HG03469 (cell line): ENCODE data around the gene TRIM22.
"Not testable (repeated sequence)": the region's sequence is repeated elsewhere in the genome, so short reads cannot be mapped to it uniquely, and the experiment has no call there.

Experiments
- ATAC-seq: cut with Tn5 transposase; IDR thresholded peaks from one replicate; pipeline ENCODE4 v1.9.1; 2021; ENCODE audit warnings: mild to moderate bottlenecking, moderate library complexity, moderate number of reproducible peaks; ENCODE audit not compliant: unreplicated experiment

The TRIM22 gene

GRCh38 chr11:5690216-5690615 lies 626 bp downstream of the TRIM22 start:
- no peak for ATAC-seq

GRCh38 chr11:5690736-5691135 lies 1.1 kb downstream of the TRIM22 start:
- ATAC-seq = no peak

DNA sequence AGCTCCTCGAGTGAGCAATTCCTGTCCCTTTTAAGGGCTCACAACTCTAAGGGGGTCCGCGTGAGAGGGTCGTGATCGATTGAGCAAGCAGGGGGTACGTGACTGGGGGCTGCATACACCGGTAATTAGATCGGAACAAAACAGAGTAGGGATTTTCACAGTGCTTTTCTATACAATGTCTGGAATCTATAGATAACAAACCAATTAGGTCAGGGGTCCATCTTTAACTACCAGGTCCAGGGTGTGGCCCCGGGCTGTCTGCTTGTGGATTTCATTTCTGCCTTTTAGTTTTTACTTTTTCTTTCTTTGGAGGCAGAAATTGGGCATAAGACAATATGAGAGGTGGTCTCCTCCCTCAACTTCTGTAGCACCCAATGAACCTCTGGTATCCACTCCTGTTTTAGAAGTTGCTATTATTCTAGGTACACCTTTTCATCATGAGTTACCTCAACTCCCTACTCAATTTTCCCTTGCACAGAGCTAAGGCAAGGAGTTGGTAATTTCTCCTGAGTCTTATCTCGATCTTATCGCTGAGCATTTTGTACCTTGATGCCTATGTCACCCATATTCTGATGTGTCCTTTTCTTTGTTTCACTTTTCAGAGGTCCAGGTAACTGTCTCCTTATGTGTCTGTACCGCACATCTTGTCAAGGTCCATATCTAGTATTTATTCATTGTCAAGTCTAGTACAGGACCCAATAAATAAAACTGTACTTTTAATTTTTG lies 1.8 kb downstream of the TRIM22 start:
- not testable (repeated sequence) for ATAC-seq

DNA sequence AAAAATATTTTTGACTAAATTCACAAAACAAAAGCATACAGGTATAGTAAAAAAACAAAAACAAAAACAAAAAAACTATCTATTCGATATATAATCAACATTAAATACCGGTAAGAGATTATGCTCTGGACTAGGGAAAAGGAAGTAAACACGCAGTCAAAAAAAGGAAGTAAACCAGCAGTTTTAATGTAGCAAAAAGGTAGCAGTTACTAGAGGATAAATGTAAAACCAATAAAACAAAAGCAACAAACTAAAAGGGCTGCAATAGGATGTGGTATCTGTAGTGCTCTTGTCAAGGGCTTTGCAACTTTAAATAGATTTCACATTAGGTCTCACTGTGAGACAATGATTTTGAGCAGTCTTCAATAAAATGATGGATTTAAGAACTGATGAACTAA lies 2.4 kb downstream of the TRIM22 start:
- no peak for ATAC-seq

- ATAC-seq = no peak
These were observed 5.1 kb downstream of the TRIM22 start for GRCh38 chr11:5694642-5695041.

DNA sequence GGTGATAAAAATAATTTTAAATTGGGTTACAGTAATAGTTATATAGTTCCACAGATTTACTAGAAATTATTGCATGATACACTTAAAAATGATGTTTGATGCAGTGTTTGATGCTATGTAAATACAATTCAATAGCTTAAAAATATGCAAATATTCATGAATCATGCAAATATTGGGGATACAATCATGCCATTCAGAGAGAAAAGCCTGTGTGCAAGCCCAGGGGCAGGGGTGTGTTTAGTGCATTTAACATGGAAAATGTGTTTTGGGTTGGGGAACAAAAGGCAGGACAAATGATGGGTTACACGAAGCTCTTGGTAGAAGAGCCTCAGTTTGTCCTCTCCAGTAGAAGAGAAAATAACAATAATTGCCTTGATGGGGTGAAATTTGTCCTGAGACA lies 6.0 kb downstream of the TRIM22 start:
- ATAC-seq = no peak

- no peak for ATAC-seq
These were observed 6.6 kb downstream of the TRIM22 start for GRCh38 chr11:5696210-5696609.

DNA sequence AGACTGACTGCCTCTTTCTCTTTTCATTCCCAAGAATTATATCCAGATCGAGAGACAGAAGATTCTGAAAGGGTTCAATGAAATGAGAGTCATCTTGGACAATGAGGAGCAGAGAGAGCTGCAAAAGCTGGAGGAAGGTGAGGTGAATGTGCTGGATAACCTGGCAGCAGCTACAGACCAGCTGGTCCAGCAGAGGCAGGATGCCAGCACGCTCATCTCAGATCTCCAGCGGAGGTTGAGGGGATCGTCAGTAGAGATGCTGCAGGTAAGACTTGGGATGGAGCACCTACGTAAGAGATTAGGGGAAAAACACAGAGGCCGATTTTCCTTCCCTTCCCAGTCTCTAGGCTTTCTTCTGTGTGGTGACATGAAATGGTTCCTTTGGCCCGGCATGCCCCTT lies 8.7 kb downstream of the TRIM22 start:
- ATAC-seq = no peak

DNA sequence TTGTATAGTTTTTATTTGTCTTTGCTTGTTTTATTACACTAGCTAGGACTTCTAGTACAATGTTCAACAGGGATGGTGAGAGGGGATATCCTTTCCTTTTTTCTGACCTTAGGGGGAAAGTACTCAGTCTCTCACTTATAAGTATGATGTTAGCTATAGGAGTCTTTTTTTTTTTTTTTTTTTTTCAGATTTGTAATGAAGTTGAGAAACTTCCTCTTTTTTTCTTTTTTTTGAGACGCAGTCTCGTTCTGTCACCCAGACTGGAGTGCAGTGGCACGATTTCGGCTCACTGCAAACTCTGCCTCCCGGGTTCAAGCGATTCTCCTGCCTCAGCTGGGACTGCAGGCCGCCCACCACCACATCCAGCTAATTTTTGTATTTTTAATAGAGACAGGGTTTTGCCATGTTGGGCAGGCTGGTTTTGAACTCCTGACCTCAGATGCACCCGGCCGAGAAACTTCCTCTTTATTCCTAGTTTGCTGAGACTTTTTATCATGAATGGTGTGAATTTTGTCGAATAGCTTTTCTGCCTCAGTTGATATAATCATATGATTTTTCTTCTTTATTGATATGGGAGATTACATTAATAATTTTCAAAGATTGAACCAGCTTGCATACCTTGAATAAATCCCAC lies 10.9 kb downstream of the TRIM22 start:
- no peak for ATAC-seq

- no peak for ATAC-seq
These were observed 11.5 kb downstream of the TRIM22 start for GRCh38 chr11:5701055-5701577.

DNA sequence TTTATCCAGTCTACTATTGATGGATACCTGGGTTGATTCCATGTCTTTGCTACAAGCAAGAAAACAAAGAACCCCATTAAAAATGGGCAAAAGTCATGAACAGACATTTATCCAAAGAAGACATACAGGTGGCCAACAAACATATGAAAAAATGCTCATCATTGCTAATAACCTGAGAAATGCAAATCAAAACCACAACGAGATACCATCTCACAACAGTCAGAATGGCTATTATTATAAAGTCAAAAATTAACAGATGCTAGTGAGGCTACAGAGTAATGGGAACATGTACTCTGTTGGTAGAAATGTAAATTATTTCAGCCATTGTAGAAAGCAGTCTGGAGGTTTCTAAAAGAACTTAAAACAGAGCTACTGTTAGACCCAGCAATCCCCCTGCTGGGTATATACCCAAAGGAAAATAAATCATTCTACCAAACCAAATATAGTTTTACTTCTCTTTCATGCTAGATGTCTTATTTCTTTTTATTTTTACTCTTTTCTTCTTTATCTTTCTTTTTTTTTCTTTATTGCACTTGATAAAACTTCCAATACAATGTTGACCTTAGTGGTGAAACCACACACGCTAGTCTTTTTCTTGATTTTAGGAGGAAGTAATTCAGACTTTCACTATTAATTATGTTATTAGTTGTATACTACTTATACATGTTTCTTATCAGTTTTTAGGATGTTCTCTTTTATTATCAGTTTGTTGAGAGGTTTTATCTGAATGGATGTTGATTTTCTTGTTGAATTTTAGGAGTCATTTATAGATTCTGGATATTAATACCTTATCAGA lies 14.3 kb downstream of the TRIM22 start:
- peak; percentile 45 for ATAC-seq

DNA sequence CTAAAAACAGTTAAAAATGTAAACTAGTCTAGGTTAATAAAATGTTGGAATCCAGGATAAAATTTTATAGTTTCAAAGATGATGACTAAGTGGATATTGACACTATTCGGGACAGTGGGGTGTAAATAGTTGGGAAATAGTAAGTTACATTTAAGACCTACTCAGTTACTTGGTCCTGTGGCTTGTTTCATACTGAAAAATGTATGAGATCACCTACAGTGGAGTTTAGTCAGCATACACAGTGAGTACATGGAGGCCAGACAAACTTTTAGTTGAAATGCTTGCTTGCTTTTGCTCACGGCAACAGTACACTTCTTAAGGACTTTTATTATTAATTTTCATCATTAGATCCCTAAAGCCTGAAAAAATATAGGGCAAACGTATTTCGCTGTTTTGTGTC lies 16.1 kb downstream of the TRIM22 start:
- no peak for ATAC-seq

GRCh38 chr11:5712507-5712906 lies 22.9 kb downstream of the TRIM22 start:
- no peak for ATAC-seq

DNA sequence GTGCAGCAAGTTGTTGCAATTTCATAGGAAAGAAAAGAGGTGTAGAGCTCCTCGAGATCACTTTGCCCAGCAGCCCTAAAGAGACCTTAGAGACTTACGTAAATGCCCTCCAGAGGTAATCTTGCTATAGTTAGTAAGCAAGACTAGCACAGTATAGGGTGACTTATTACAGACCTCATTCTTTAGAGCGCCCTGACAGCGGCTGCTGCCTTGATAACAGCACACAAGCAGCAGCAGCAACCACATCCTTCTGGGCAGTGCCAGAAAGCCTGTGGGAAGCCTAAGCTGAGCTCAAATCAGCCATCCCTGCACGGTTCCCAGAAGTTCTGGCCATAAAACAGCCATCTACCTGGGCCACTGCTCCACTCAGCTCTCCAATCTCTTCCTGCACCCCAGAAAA lies 24.1 kb downstream of the TRIM22 start:
- ATAC-seq = no peak

- ATAC-seq = not testable (repeated sequence)
These were observed 26.9 kb downstream of the TRIM22 start for GRCh38 chr11:5716518-5716917.

DNA sequence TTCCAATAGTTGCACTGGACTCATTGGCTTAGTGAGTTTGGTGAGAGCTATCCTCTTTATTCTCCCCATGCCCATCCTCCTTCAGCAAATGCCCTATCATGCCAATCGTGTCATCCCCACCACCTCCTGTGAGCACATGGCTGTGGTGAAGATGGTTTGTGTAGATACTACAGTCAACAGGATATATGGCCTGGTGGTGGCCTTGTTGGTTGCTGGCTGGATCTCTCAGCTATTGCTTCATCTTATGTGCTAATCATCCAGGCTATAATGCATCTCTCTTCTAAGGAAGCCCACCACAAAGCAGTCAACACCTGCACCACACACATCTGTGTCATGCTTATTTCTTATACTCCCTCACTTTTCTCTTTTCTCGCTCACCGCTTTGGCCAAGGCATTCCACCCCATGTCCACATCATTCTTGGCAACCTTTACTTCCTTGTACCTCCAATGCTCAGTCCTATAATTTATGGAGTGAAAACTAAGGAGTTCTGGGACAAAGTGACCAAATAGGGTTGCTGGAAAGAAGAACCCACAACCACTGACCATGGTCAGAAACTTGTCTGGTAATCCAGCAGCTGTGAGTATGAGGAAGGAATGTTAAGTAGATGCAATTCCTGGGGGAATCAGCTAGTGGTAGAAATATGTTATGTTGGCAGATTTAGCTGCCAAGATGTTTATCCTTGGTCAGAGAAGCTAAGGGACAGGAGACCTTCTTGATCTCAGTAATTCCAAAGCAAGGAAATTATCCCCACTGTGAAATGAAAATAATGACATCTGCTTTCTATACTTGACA lies 30.3 kb downstream of the TRIM22 start:
- no peak for ATAC-seq

DNA sequence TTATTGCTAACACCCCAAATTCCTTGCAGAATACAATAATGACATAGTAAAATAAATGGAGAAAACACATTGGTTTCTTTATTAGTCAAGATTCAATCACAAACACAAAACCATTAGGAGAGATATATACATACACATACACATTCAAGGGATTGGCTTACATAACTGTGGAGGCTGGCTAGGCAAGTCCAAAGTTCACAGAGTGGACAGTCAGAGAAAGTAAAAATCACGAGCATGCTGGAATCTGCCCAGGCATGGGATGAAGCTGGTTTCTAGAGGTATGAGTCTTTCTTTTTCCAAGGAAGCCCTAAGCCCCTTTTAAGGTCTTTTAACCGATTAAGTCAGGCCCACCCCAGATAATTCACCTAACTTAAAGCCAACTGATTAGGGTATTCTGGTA lies 33.0 kb downstream of the TRIM22 start:
- no peak for ATAC-seq

DNA sequence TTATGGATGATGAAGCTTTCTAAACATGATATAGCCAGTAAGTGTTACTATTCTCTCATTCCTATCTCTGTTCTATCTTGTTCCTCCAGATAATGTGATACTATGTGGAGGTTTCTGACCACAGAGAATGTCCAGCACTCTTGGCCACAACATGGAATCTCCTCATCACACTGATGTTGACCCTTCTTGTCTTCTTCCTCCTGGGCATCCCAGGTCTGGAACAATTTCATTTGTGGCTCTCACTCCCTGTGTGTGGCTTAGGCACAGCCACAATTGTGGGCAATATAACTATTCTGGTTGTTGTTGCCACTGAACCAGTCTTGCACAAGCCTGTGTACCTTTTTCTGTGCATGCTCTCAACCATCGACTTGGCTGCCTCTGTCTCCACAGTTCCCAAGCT lies 36.8 kb downstream of the TRIM22 start:
- no peak for ATAC-seq

DNA sequence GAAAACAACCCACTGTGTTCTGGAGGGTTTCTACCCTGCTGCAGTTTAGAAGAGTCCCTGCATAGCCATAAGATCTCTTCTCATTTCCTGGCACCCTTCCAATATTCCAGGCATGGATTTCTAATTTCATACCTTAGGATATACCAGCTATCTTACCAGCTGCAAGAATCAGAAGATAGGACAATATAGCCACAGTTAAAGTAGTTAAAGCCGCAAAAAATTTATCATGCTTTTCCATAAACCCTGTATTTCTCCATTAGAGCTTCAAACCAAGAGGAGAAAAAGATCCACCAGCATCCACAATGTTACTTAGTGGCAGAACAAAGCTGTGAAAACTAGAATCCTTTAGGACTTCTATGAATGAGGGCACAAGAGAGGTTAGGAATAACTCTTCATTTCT lies 38.1 kb downstream of the TRIM22 start:
- ATAC-seq = no peak

DNA sequence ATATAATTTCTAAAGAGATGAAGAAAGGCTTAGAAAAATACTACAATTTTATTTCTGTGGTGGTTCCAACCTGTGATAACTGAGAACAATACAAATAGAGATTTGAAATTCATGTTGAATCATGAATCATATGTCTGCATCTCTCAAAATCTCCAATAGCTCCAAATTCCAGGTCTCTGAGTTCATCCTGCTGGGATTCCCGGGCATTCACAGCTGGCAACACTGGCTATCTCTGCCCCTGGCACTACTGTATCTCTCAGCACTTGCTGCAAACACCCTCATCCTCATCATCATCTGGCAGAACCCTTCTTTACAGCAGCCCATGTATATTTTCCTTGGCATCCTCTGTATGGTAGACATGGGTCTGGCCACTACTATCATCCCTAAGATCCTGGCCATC lies 46.8 kb downstream of the TRIM22 start, which contains the start of gene OR56B1:
OR56B1 (plus strand) TSS at position 53 of the 400 bp plus-strand sequence; CDS start at position 122, 69 bp downstream.
- ATAC-seq = no peak

GRCh38 chr11:5737091-5737490 lies 47.5 kb downstream of the TRIM22 start:
- ATAC-seq = no peak
